Measurements from ENCODE around the gene GEMIN5. TPM values are rescaled to one million over a fixed set of nuclear protein-coding genes. Genes with fewer than 3 reads are reported as not detected.

The GEMIN5 gene
- total and polyA plus RNA-seq, 2 of the 8 experiments (the other 6 are each of a cell fraction or from before 2014, with no cell fraction given) = 12.8 to 47.0 TPM

DNA sequence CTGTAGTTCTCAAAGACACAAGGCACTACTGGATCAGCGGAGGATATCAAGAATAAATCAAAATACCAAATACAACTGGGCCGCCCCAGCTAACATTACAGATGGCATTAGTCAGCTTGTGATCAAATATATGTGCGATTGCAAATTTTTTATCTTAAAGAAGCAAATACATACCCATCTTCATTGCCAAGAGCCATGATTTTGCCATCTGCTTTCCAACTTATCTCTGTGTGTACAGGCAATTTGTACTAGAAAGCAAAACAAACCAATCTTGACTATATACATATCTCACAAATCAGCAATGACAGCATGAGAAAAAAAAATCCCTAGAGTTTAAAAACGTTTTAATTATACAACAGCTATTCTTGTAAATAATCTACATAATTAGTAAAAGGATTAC, 20.3 kb downstream of the GEMIN5 start:
- Histone ChIP-seq H3K23ac (ENCODE audit: insufficient read length) (no peak overlapping the region), H3K4me2 (ENCODE audit: insufficient read depth in 1 of 2, low read depth in 2 of 2, low read length in 2 of 2) (no peak overlapping the region), H3K36me3 (ENCODE audit: control insufficient read depth in 2 of 4, insufficient read depth in 4 of 4, low read length in 3 of 4) (peaks cover 7 to 68% (median 36%) of the 10 kb centered on the region in 4 experiments; a peak in 7 of 8 replicates), H3K4me3 (ENCODE audit: extremely low read depth in 1 of 4, insufficient read depth in 2 of 4, low read depth in 3 of 4, low read length in 4 of 4) (no peak overlapping the region), H3K9ac (replicated peaks in 1 of 4; ENCODE audit: extremely low read depth in 1 of 4, low read depth in 3 of 4, low read length in 3 of 4) (no peak overlapping the region), H3K9me3 (ENCODE audit: insufficient read depth in 2 of 2, low read depth in 1 of 2, low read length in 1 of 2) (no peaks in the 10 kb centered on the region), H4K91ac (replicated peaks; ENCODE audit: insufficient read length, low read length) (no peak overlapping the region), H3K79me2 (ENCODE audit: control insufficient read depth in 1 of 2, insufficient read depth in 2 of 2, low read length in 2 of 2) (no peaks in the 10 kb centered on the region), H2BK20ac (ENCODE audit: low read length) (no peak overlapping the region), H2AK5ac (ENCODE audit: low read depth, low read length) (no peak overlapping the region), H4K8ac (ENCODE audit: extremely low read depth, insufficient read depth, low read length) (no peak overlapping the region), H2BK12ac (ENCODE audit: low read depth, low read length) (no peak overlapping the region), H2BK15ac (ENCODE audit: low read length) (no peak overlapping the region), H3K79me1 (ENCODE audit: low read depth, low read length) (no peaks in the 10 kb centered on the region), H4K20me1 (replicated peaks in 1 of 2; ENCODE audit: control insufficient read depth in 1 of 2, insufficient read depth in 2 of 2, low read length in 2 of 2) (no peaks in the 10 kb centered on the region), H3K18ac (ENCODE audit: extremely low read depth, low read length) (no peak overlapping the region), H2AFZ (ENCODE audit: low read length) (no peak overlapping the region), H3K14ac (ENCODE audit: insufficient read length) (no peak overlapping the region), H3K4me1 (replicated peaks in 1 of 4; ENCODE audit: control insufficient read depth in 3 of 4, insufficient read depth in 4 of 4, low read length in 3 of 4) (no peaks in the 10 kb centered on the region), H3K27ac (ENCODE audit: low read depth, low read length) (no peak overlapping the region), H3K56ac (replicated peaks; ENCODE audit: insufficient read length, low read depth, low read length) (no peak overlapping the region), H2BK5ac (ENCODE audit: low read depth, low read length) (no peak overlapping the region), H4K5ac (ENCODE audit: insufficient read length, low read depth, low read length) (no peak overlapping the region), H3K4ac (replicated peaks; ENCODE audit: insufficient read length, low read depth, low read length) (no peak overlapping the region), H3K27me3 (replicated peaks in 1 of 4; ENCODE audit: control insufficient read depth in 3 of 4, extremely low read depth in 1 of 4, insufficient read depth in 3 of 4, low read length in 3 of 4) (no peaks in the 10 kb centered on the region), H2BK120ac (replicated peaks; ENCODE audit: low read depth, low read length) (no peak overlapping the region), H3K23me2 (ENCODE audit: low read depth, low read length) (no peaks in the 10 kb centered on the region)
- no peak for DNase-seq (ENCODE audit: low read depth in 1 of 2, low spot score in 2 of 2)
- CTCF ChIA-PET (ENCODE audit: partially characterized antibody) = interaction anchor here (0.8 to 1.9 kb wide), 5 partner anchors 10 to 268 kb away, joined by 3 to 6 read pairs (median 4); no protein-coding TSS in a partner anchor
- TF ChIP-seq FOSL1 (IDR thresholded peaks at IDR 0.05; ENCODE audit: insufficient read depth, low read depth, low read length) (no peak), YY1 (IDR thresholded peaks at IDR 0.05; ENCODE audit: low read depth, low read length) (no peak), MAFK (IDR thresholded peaks at IDR 0.05; ENCODE audit: low read depth, low read length) (no peak), PHF8 (conservative IDR thresholded peaks at IDR 0.05; ENCODE audit: low read depth, low read length) (no peak), GTF2F1 (IDR thresholded peaks at IDR 0.05; ENCODE audit: borderline replicate concordance, low read depth, low read length) (no peak), RXRA (IDR thresholded peaks at IDR 0.05; ENCODE audit: insufficient read depth, low read depth, low read length) (no peak), POU5F1 (IDR thresholded peaks at IDR 0.05; ENCODE audit: low read depth, low read length) (no peak), CHD1 (IDR thresholded peaks at IDR 0.05; ENCODE audit: low read depth, low read length) (no peak)
- WGBS, 2 experiments (ENCODE audit: extremely low coverage in 1 of 2, insufficient coverage in 1 of 2, insufficient read length in 1 of 2, insufficient replicate concordance in 2 of 2, low coverage in 1 of 2, low lambda C conversion rate in 2 of 2, missing lambda C conversion rate in 1 of 2) = 88% methylated on average over 4 of the region's 4 CpGs; no CpG with 5 or more reads in 1 of the 2 experiments
- POLR2A ChIA-PET (ENCODE audit: partially characterized antibody) = interaction anchor here (2.2 to 2.6 kb wide), 2 partner anchors 20 to 21 kb away, joined by 7 to 10 read pairs; partner anchors contain the start of gene GEMIN5
- FAIRE-seq = no peak

Measured in H1 (cell line).